ENCODE measurements around the gene VPS26A. TPM values are rescaled to one million over a fixed set of nuclear protein-coding genes. Genes with fewer than 3 reads are reported as not detected.

Gene VPS26A
- total and polyA plus RNA-seq, 2 donors (not counting 3 experiments of a cell fraction or from before 2014, with no cell fraction given): 11.7 to 60.3 TPM

DNA sequence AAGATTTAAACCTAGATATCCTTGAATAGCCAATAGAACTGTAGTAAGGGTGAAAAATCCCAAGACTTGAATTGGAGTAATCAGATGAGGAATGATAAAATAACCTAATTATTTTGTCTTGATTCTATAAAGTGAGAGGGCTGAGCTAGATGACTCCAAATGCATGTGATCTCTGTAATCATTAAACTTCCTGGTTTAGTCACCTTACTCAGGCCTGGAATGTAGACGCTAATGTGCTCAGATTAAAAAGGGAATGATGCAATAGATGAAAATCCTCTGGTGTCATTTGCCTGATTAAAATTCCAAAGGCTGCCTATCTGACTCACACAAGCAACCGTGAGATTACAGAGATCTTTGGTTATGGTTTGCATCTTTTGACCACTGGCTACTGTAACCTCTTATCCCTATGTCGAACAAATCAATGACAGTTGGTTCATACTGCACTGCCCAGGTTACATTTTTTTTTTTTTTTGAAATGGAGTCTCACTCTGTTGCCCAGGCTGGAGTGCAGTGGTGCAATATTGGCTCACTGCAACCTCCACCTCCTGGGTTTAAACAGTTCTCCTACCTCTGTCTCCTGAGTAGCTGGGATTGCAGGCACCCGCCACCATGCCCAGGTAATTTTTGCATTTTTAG, 93.3 kb downstream of the VPS26A start:
- POLR2A ChIA-PET: interaction anchor here (0.6 kb wide), 1 partner anchor 315 kb away, joined by 3 read pairs; no protein-coding TSS in a partner anchor
- Histone ChIP-seq H3K27ac (ENCODE audit: insufficient read depth, low read depth, low read length) (peak overlapping the region; percentile 33), H3K4me3 (replicated peaks in 1 of 3; ENCODE audit: insufficient read depth in 1 of 3, low read depth in 1 of 3, low read length in 3 of 3) (no peak overlapping the region), H3K9ac (replicated peaks; ENCODE audit: extremely low read depth, insufficient read depth, low read length) (no peak overlapping the region), H4K20me1 (replicated peaks; ENCODE audit: control insufficient read depth, extremely low read depth, insufficient read depth, low read length) (no peaks in the 10 kb centered on the region), H3K9me1 (replicated peaks; ENCODE audit: control insufficient read depth, extremely low read depth, insufficient read depth, low read length) (no peaks in the 10 kb centered on the region), H3K9me3 (replicated peaks; ENCODE audit: control insufficient read depth, insufficient read depth, low read length) (no peaks in the 10 kb centered on the region), H3K4me1 (ENCODE audit: control insufficient read depth, extremely low read depth, insufficient read depth, low read length) (peaks cover 21% of the 10 kb centered on the region), H3K36me3 (ENCODE audit: control insufficient read depth in 2 of 2, extremely low read depth in 1 of 2, insufficient read depth in 2 of 2, low read length in 2 of 2) (no peaks in the 10 kb centered on the region), H3K27me3 (ENCODE audit: control insufficient read depth in 2 of 2, insufficient read depth in 2 of 2, low read length in 2 of 2) (peaks cover 0 to 2% of the 10 kb centered on the region in 2 experiments), H3K4me2 (ENCODE audit: insufficient read depth, low read length) (peak overlapping the region; percentile 33), H3K79me2 (ENCODE audit: control insufficient read depth, insufficient read depth, low read length) (no peaks in the 10 kb centered on the region), H2AFZ (ENCODE audit: low read depth, low read length) (peak overlapping the region; percentile 14)
- CTCF ChIA-PET: interaction anchor here (0.5 to 1.8 kb wide), 4 partner anchors 8 to 211 kb away, joined by 3 to 6 read pairs (median 3); no protein-coding TSS in a partner anchor
- TF ChIP-seq FOS (IDR thresholded peaks at IDR 0.05; ENCODE audit: borderline replicate concordance, insufficient read depth, low read length): peak; percentile 68
- TF ChIP-seq GATA2 (IDR thresholded peaks at IDR 0.05; ENCODE audit: insufficient read depth, insufficient read length, low read depth, low read length): peak; percentile 37
- TF ChIP-seq JUN (IDR thresholded peaks at IDR 0.05; ENCODE audit: borderline replicate concordance, insufficient read depth, insufficient read length, low read depth): peak; percentile 68
- TF ChIP-seq POLR2A (IDR thresholded peaks at IDR 0.05; ENCODE audit: low read depth, low read length): no peak
- DNase-seq (ENCODE audit: low read depth, low spot score): peak; percentile 74
- no TSS peak for BruUV-seq (replicated peaks)
- peak; percentile 90 for FAIRE-seq
- dilution Hi-C loops (cut with MboI; ENCODE audit: extremely low pct_ligation_motif_present, low sequenced_read_pairs): no loop called here
- intact Hi-C loops (cut with micrococcal nuclease): loop anchor here (2.0 kb wide), 2 partner anchors 36 to 126 kb away; partner anchors contain the start of gene SUPV3L1

GRCh38 chr10:69218831-69219230, 94.9 kb downstream of the VPS26A start:
- no peaks in the 10 kb centered on the region for H3K79me2 ChIP-seq (ENCODE audit: control insufficient read depth, insufficient read depth, low read length)
- H3K27ac ChIP-seq (ENCODE audit: insufficient read depth, low read depth, low read length): no peak overlapping the region
- TF ChIP-seq MAX (IDR thresholded peaks at IDR 0.05; ENCODE audit: insufficient read depth, insufficient read length) (no peak), POLR2A (IDR thresholded peaks at IDR 0.05; ENCODE audit: low read depth, low read length) (no peak)
- ChIA-PET POLR2A (no interaction called here), CTCF (interaction anchor here (1.3 to 1.6 kb wide), 2 partner anchors 12 to 174 kb away, joined by 3 read pairs; no protein-coding TSS in a partner anchor)
- no peaks in the 10 kb centered on the region for H3K36me3 ChIP-seq (ENCODE audit: control insufficient read depth in 2 of 2, extremely low read depth in 1 of 2, insufficient read depth in 2 of 2, low read length in 2 of 2)
- no peak overlapping the region for H3K4me2 ChIP-seq (ENCODE audit: insufficient read depth, low read length)
- BruUV-seq (replicated peaks): no TSS peak
- DNase-seq (ENCODE audit: low read depth, low spot score) (no peak), FAIRE-seq (no peak)
- H2AFZ ChIP-seq (ENCODE audit: low read depth, low read length): no peak overlapping the region
- no peaks in the 10 kb centered on the region for H3K9me1 ChIP-seq (replicated peaks; ENCODE audit: control insufficient read depth, extremely low read depth, insufficient read depth, low read length)
- peaks cover 27% of the 10 kb centered on the region for H3K4me1 ChIP-seq (ENCODE audit: control insufficient read depth, extremely low read depth, insufficient read depth, low read length)
- H3K9ac ChIP-seq (replicated peaks; ENCODE audit: extremely low read depth, insufficient read depth, low read length): no peak overlapping the region
- dilution Hi-C loops (cut with MboI; ENCODE audit: extremely low pct_ligation_motif_present, low sequenced_read_pairs) (no loop called here), intact Hi-C loops (cut with micrococcal nuclease) (no loop called here)
- H3K9me3 ChIP-seq (replicated peaks; ENCODE audit: control insufficient read depth, insufficient read depth, low read length): no peaks in the 10 kb centered on the region
- H3K27me3 ChIP-seq (ENCODE audit: control insufficient read depth in 2 of 2, insufficient read depth in 2 of 2, low read length in 2 of 2): peaks cover 0 to 2% of the 10 kb centered on the region in 2 experiments
- no peaks in the 10 kb centered on the region for H4K20me1 ChIP-seq (replicated peaks; ENCODE audit: control insufficient read depth, extremely low read depth, insufficient read depth, low read length)
- no peak overlapping the region for H3K4me3 ChIP-seq (replicated peaks in 1 of 3; ENCODE audit: insufficient read depth in 1 of 3, low read depth in 1 of 3, low read length in 3 of 3)
